GM23338 (cell line): ENCODE results near the gene ALKBH4. TPM values are rescaled to one million over a fixed set of nuclear protein-coding genes. Genes with fewer than 3 reads are reported as not detected.

Experiments used
- ATAC-seq: fragments of 200-7000 bp; cut with Tn5 transposase; 3 replicates; pipeline ENCODE4 v1.9.1; 2020
- DNase-seq: peaks from one replicate; pipeline ENCODE4 v3.0.0-alpha.2; 2015; ENCODE audit warnings: low spot score
- H2AFZ ChIP-seq: fragments of 200-600 bp; sonication (generic); 2 replicates; pipeline ENCODE4 v1.8.0; 2016; ENCODE audit warnings: antibody characterized with exemption, mild to moderate bottlenecking, moderate library complexity
- H3F3A ChIP-seq: fragments of 200-600 bp; sonication (generic); replicated peaks from 2 replicates; pipeline ENCODE4 v1.8.0; 2017; ENCODE audit warnings: antibody characterized with exemption, mixed run types, low read depth
- H3K27ac ChIP-seq: fragments of 200-600 bp; sonication (generic); 2 replicates; pipeline ENCODE4 v1.6.1; 2016; ENCODE audit warnings: low read depth
- H3K27me3 ChIP-seq: fragments of 200-600 bp; sonication (generic); 2 replicates; pipeline ENCODE4 v1.8.0; 2016; ENCODE audit warnings: mild to moderate bottlenecking, mixed run types, moderate library complexity; ENCODE audit not compliant: insufficient read depth
- H3K36me3 ChIP-seq: fragments of 200-600 bp; sonication (generic); 2 replicates; pipeline ENCODE4 v1.8.0; 2016; ENCODE audit warnings: mild to moderate bottlenecking; ENCODE audit not compliant: insufficient read depth
- H3K4me1 ChIP-seq: fragments of 200-600 bp; sonication (generic); 2 replicates; pipeline ENCODE4 v1.8.0; 2016; ENCODE audit warnings: mild to moderate bottlenecking, moderate library complexity; ENCODE audit not compliant: insufficient read depth
- H3K4me2 ChIP-seq: fragments of 200-600 bp; sonication (generic); 2 replicates; pipeline ENCODE4 v1.7.1; 2017; ENCODE audit warnings: mixed run types
- H3K4me3 ChIP-seq: fragments of 200-600 bp; sonication (generic); 2 replicates; pipeline ENCODE4 v1.6.1; 2016; ENCODE audit warnings: mixed run types
- H3K79me2 ChIP-seq: fragments of 200-600 bp; sonication (generic); replicated peaks from 2 replicates; pipeline ENCODE4 v1.8.0; 2017; ENCODE audit warnings: mild to moderate bottlenecking; ENCODE audit not compliant: insufficient read depth
- H3K9me2 ChIP-seq: fragments of 200-600 bp; sonication (generic); 2 replicates; pipeline ENCODE4 v1.8.0; 2017; ENCODE audit not compliant: insufficient read depth
- H4K20me1 ChIP-seq: fragments of 200-600 bp; sonication (generic); replicated peaks from 2 replicates; pipeline ENCODE4 v1.8.0; 2017; ENCODE audit warnings: mild to moderate bottlenecking; ENCODE audit not compliant: insufficient read depth
- H3K27ac Mint-ChIP-seq: 2 replicates; pipeline ENCODE4 v1.8.0; 2020; ENCODE audit warnings: inconsistent platforms, mild to moderate bottlenecking, moderate library complexity, mixed read lengths
- H3K27me3 Mint-ChIP-seq: 3 replicates; pipeline ENCODE4 v1.8.0; 2022; ENCODE audit warnings: low read depth, mild to moderate bottlenecking, moderate library complexity, mixed read lengths, inconsistent platforms; ENCODE audit not compliant: insufficient read depth, poor library complexity
- H3K36me3 Mint-ChIP-seq: 3 replicates; pipeline ENCODE4 v1.8.0; 2021; ENCODE audit warnings: low read depth, mild to moderate bottlenecking, inconsistent platforms, moderate library complexity, mixed read lengths
- H3K4me1 Mint-ChIP-seq: 3 replicates; pipeline ENCODE4 v1.8.0; 2020; ENCODE audit warnings: mild to moderate bottlenecking, inconsistent platforms, mixed read lengths
- H3K4me3 Mint-ChIP-seq: 3 replicates; pipeline ENCODE4 v1.8.0; 2021; ENCODE audit warnings: moderate library complexity, mild to moderate bottlenecking, inconsistent platforms, mixed read lengths
- H3K9me3 Mint-ChIP-seq: 3 replicates; pipeline ENCODE4 v1.8.0; 2020; ENCODE audit warnings: moderate library complexity, mild to moderate bottlenecking, inconsistent platforms, mixed read lengths
- CTCF ChIP-seq, 2 experiments: fragments of 200-600 bp in 1 of 2; sonication (generic) in 1 of 2; conservative IDR thresholded peaks; 2 replicates each; pipeline versions ENCODE4 v1.5.1 to v1.6.1; 2016 to 2017; ENCODE audit warnings: antibody characterized with exemption in 2 of 2, low read depth in 2 of 2, mild to moderate bottlenecking in 2 of 2, moderate library complexity in 1 of 2
- ZNF114 ChIP-seq: fragments of 250-450 bp; sonication (Bioruptor Pico); IDR thresholded peaks from 2 replicates; pipeline ENCODE4 v1.5.0; 2020; ENCODE audit warnings: mild to moderate bottlenecking, moderate library complexity
- ZNF462 ChIP-seq: fragments of 250-450 bp; sonication (Bioruptor Pico); IDR thresholded peaks from 2 replicates; pipeline ENCODE4 v1.5.0; 2020; ENCODE audit warnings: mild to moderate bottlenecking, moderate library complexity
- polyA plus RNA-seq: library from polyadenylated mRNA; unstranded; fragments of >200 nt; fragmentation: Nextera tagmentation; extraction: Ambion mirVana; gene quantifications from 2 replicates; pipeline ENCODE4 v1.2.1, GENCODE V29; 2016
- total RNA-seq: library from RNA; depleted of rRNA; stranded (reverse); fragments of >200 nt; shearing (Covaris generic); gene quantifications from 2 replicates; pipeline ENCODE4 v1.2.3, GENCODE V29; 2014

Gene ALKBH4
- total and polyA plus RNA-seq, 2 experiments from 2014 or later = 17.7 to 45.0 TPM

GRCh38 chr7:102424129-102424551, 40.5 kb downstream of the ALKBH4 start (continued):
- TF ChIP-seq ZNF462 (no peak), CTCF (conservative IDR thresholded peaks at IDR 0.05; ENCODE audit: low read depth in 2 of 2) (no peak), ZNF114 (CRISPR knock-in tag) (no peak)

GRCh38 chr7:102421706-102422240, 42.9 kb downstream of the ALKBH4 start:
- 0 out of 2 replicates have a peak, but pooled peaks cover 9% of the 10 kb centered on the region for H3F3A ChIP-seq
- Mint-ChIP-seq H3K9me3 (no peaks in the 10 kb centered on the region), H3K36me3 (peaks cover 46% of the 10 kb centered on the region), H3K4me1 (peaks cover 19% of the 10 kb centered on the region), H3K27ac (no peak overlapping the region), H3K27me3 (peaks cover 15% of the 10 kb centered on the region), H3K4me3 (no peak overlapping the region)
- H2AFZ ChIP-seq = no peak overlapping the region
- H3K4me3 ChIP-seq = no peak overlapping the region
- H3K4me1 ChIP-seq = no peaks in the 10 kb centered on the region
- H3K36me3 ChIP-seq = 0 out of 2 replicates have a peak, but pooled peaks cover 7% of the 10 kb centered on the region
- ATAC-seq = no peak
- peaks cover 3% of the 10 kb centered on the region; the same call in 1 of the 2 replicates for H3K79me2 ChIP-seq
- peaks cover 3% of the 10 kb centered on the region; the same call in 1 of the 2 replicates for H4K20me1 ChIP-seq
- no peak overlapping the region for H3K27ac ChIP-seq
- no peak overlapping the region for H3K4me2 ChIP-seq
- no peaks in the 10 kb centered on the region for H3K9me2 ChIP-seq
- no peak for DNase-seq
- H3K27me3 ChIP-seq = no peaks in the 10 kb centered on the region
- TF ChIP-seq ZNF462 = no peak
